CD4-positive, alpha-beta T cell (primary cell): ENCODE results near the gene SCGB1C2. TPM values are rescaled to one million over a fixed set of nuclear protein-coding genes. Genes with fewer than 3 reads are reported as not detected.

Source experiments
- ATAC-seq: fragments of 200-7000 bp; cut with Tn5 transposase; one replicate; pipeline ENCODE4 v1.10.0; 2022; ENCODE audit warnings: mild to moderate bottlenecking; ENCODE audit not compliant: poor library complexity
- CTCF ChIA-PET: fragments of 350-600 bp; sonication (Branson Sonifier 250); formaldehyde crosslinking; loops from one replicate; lab custom pipeline; 2021; ENCODE audit warnings: antibody characterized with exemption, inconsistent platforms; lab: Charles Lee
- POLR2A ChIA-PET: fragments of 350-600 bp; sonication (Branson Sonifier 250); formaldehyde crosslinking; loops from one replicate; lab custom pipeline; 2021; ENCODE audit warnings: antibody characterized with exemption, inconsistent platforms; lab: Charles Lee
- DNase-seq, 14 experiments: peaks; one replicate each; pipeline ENCODE4 v3.0.0-alpha.2; 2013 to 2020; ENCODE audit warnings: mixed read lengths in 2 of 14
- H3K27ac ChIP-seq, 2 donors: one replicate each; pipeline versions ENCODE4 v1.5.1 to v1.7.0; 2013; ENCODE audit warnings: low read length in 2 of 2, low read depth in 1 of 2, mild to moderate bottlenecking in 1 of 2
- H3K27me3 ChIP-seq, 2 experiments: 1 replicate in 1 of 2; 2 replicates in 1 of 2; pipeline versions ENCODE4 v1.6.1 to v1.7.0; 2013; ENCODE audit warnings: low read length in 2 of 2, control low read depth in 1 of 2, mild to moderate bottlenecking in 1 of 2, moderate library complexity in 1 of 2; ENCODE audit not compliant: insufficient read depth in 2 of 2, control insufficient read depth in 1 of 2
- H3K36me3 ChIP-seq: one replicate; pipeline ENCODE4 v1.6.1; 2013; ENCODE audit warnings: low read length, control low read depth; ENCODE audit not compliant: insufficient read depth
- H3K4me1 ChIP-seq: one replicate; pipeline ENCODE4 v1.6.1; 2013; ENCODE audit warnings: low read length, control low read depth; ENCODE audit not compliant: insufficient read depth
- H3K4me3 ChIP-seq: one replicate; pipeline ENCODE4 v1.5.1; 2013; ENCODE audit warnings: mild to moderate bottlenecking, low read length, moderate library complexity
- H3K9me3 ChIP-seq, 2 experiments: 1 replicate in 1 of 2; 2 replicates in 1 of 2; pipeline versions ENCODE4 v1.6.1 to v1.7.0; 2013; ENCODE audit warnings: low read length in 2 of 2, mild to moderate bottlenecking in 2 of 2, control low read depth in 1 of 2, moderate library complexity in 1 of 2; ENCODE audit not compliant: control insufficient read depth in 1 of 2, insufficient read depth in 1 of 2
- H3K27ac Mint-ChIP-seq: one replicate; pipeline ENCODE4 v1.8.0; 2020; ENCODE audit warnings: mixed read lengths
- H3K27me3 Mint-ChIP-seq: one replicate; pipeline ENCODE4 v1.8.0; 2021; ENCODE audit warnings: mixed read lengths
- H3K36me3 Mint-ChIP-seq: one replicate; pipeline ENCODE4 v1.8.0; 2021; ENCODE audit warnings: low read depth, mixed read lengths
- H3K4me1 Mint-ChIP-seq: one replicate; pipeline ENCODE4 v1.8.0; 2021; ENCODE audit warnings: low read depth, mixed read lengths
- H3K4me3 Mint-ChIP-seq: one replicate; pipeline ENCODE4 v1.8.0; 2020; ENCODE audit warnings: mild to moderate bottlenecking, mixed read lengths
- H3K9me3 Mint-ChIP-seq: one replicate; pipeline ENCODE4 v1.8.0; 2020; ENCODE audit warnings: mixed read lengths
- CTCF ChIP-seq: fragments of 200-600 bp; IDR thresholded peaks from one replicate; pipeline ENCODE4 v1.8.0; 2022; ENCODE audit warnings: antibody characterized with exemption, mild to moderate bottlenecking
- intact Hi-C, 2 experiments: fragments of 100-400 bp; cut with DNase I in 1 of 2; cut with micrococcal nuclease in 1 of 2; formaldehyde crosslinking; loops; one replicate each; pipeline versions ENCODE4 v1.15.1 to v1.9.0; 2023 to 2025; cut with DNase I, micrococcal nuclease
- total RNA-seq, 174 experiments: library from RNA in 2 of 174; stranded (reverse) in 2 of 174; gene quantifications; one replicate each; pipeline ENCODE4 v1.2.3 and lab custom pipeline; 2021 to 2026

SCGB1C2 gene
- total RNA-seq, 2 experiments from 2014 or later, result not detected

GRCh38 chr17:142102-142661 is 4.8 kb downstream of the SCGB1C2 start:
- intact Hi-C loops, result loop anchor here in 1 of 2 experiments (2.0 kb wide), 2 partner anchors 559 to 915 kb away; no protein-coding TSS in a partner anchor

GRCh38 chr17:142876-143784 is 5.8 kb downstream of the SCGB1C2 start:
- CTCF ChIA-PET, result no interaction called here
- Histone ChIP-seq H3K27me3 (no peaks in the 10 kb centered on the region), H3K4me1 (peaks cover 5% of the 10 kb centered on the region), H3K4me3 (no peak overlapping the region), H3K36me3 (no peaks in the 10 kb centered on the region), H3K9me3 (no peaks in the 10 kb centered on the region), H3K27ac (no peak overlapping the region)
- POLR2A ChIA-PET, result no interaction called here
- intact Hi-C loops, result loop anchor here in 1 of 2 experiments (2.0 kb wide), 2 partner anchors 558 to 914 kb away; no protein-coding TSS in a partner anchor
- Mint-ChIP-seq H3K27me3 (no peaks in the 10 kb centered on the region), H3K9me3 (no peaks in the 10 kb centered on the region), H3K36me3 (no peaks in the 10 kb centered on the region), H3K4me3 (no peak overlapping the region), H3K4me1 (no peaks in the 10 kb centered on the region), H3K27ac (no peak overlapping the region)
- no peak for ATAC-seq
- peak in 1 of 14 experiments; percentile 25 for DNase-seq
- no peak for TF ChIP-seq CTCF

More at GRCh38 chr17:142102-142661, 4.8 kb downstream of the SCGB1C2 start:
- TF ChIP-seq CTCF, result no peak
- ATAC-seq (no peak), DNase-seq (peak in 6 of 14 experiments; percentile 4 to 73 (median 33))
- Histone ChIP-seq H3K36me3 (no peaks in the 10 kb centered on the region), H3K4me1 (peaks cover 5% of the 10 kb centered on the region), H3K9me3 (no peaks in the 10 kb centered on the region), H3K27me3 (no peaks in the 10 kb centered on the region), H3K4me3 (no peak overlapping the region), H3K27ac (no peak overlapping the region)
- no peaks in the 10 kb centered on the region for H3K27me3 Mint-ChIP-seq
- CTCF ChIA-PET, result no interaction called here
- H3K27ac Mint-ChIP-seq, result no peak overlapping the region
- H3K36me3 Mint-ChIP-seq, result no peaks in the 10 kb centered on the region
- POLR2A ChIA-PET, result no interaction called here
- H3K4me3 Mint-ChIP-seq, result no peak overlapping the region
- no peaks in the 10 kb centered on the region for H3K9me3 Mint-ChIP-seq
- H3K4me1 Mint-ChIP-seq, result no peaks in the 10 kb centered on the region

GRCh38 chr17:143785-144281 is 6.5 kb downstream of the SCGB1C2 start:
- H3K27me3 ChIP-seq, result no peaks in the 10 kb centered on the region
- no peak overlapping the region for H3K27ac Mint-ChIP-seq
- CTCF ChIA-PET, result no interaction called here
- H3K4me3 ChIP-seq, result no peak overlapping the region
- POLR2A ChIA-PET, result no interaction called here
- H3K4me3 Mint-ChIP-seq, result no peak overlapping the region
- no peaks in the 10 kb centered on the region for H3K36me3 Mint-ChIP-seq
- no peaks in the 10 kb centered on the region for H3K36me3 ChIP-seq
- peaks cover 5% of the 10 kb centered on the region for H3K4me1 ChIP-seq
- H3K27me3 Mint-ChIP-seq, result no peaks in the 10 kb centered on the region
- H3K27ac ChIP-seq, result no peak overlapping the region
- H3K4me1 Mint-ChIP-seq, result no peaks in the 10 kb centered on the region
- no peaks in the 10 kb centered on the region for H3K9me3 Mint-ChIP-seq
- intact Hi-C loops, result loop anchor here (2.0 kb wide), 6 partner anchors 243 to 913 kb away; partner anchors contain the start of gene TIMM22 (in 1 of the 2)
- ATAC-seq (peak; percentile 97), DNase-seq (peak; percentile 69 to 92 (median 84))
- no peaks in the 10 kb centered on the region for H3K9me3 ChIP-seq
- peak; percentile 86 for TF ChIP-seq CTCF
